Astrocyte of the spinal cord (primary cell): ENCODE measurements around the gene NFAM1.

Experiments
- DNase-seq: peaks from one replicate; pipeline ENCODE4 v3.0.0; 2011; ENCODE audit warnings: low read depth, low spot score
- H3K4me3 ChIP-seq: 2 replicates; pipeline ENCODE4 v1.5.1; 2011; ENCODE audit warnings: low read depth, mild to moderate bottlenecking, low read length, moderate library complexity
- CTCF ChIP-seq: IDR thresholded peaks from 2 replicates; pipeline ENCODE4 v1.5.1; 2012; ENCODE audit warnings: low read depth, mild to moderate bottlenecking, low read length, inconsistent platforms
- in situ Hi-C: cut with HindIII; loops from 2 replicates; pipeline ENCODE4 v1.10.0; 2017; ENCODE audit warnings: low sequenced_read_pairs

The NFAM1 gene

DNA sequence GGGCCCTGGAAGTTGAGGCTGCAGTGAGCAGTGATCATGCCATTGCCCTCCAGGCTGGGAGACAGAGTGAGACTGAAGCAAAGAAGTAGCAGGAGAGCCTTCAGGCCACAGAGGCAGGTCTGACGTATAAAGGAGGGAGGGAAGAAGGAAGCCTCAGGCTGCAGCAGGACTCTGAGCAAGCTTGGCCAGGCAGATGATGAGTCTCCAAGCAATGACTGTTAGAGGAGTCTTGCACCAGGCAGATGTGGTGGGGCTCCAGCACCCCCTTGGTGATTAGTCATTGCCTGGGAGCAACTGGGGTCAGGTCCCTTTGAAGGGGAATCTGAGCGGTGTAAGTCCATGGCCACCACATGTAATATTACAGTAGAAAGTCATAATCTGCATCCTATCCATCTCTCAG, 36.6 kb upstream of the NFAM1 start:
- in situ Hi-C loops, result no loop called here
- H3K4me3 ChIP-seq, result no peak overlapping the region
- DNase-seq, result no peak
- TF ChIP-seq CTCF, result no peak

- DNase-seq, result no peak
- in situ Hi-C loops, result no loop called here
- TF ChIP-seq CTCF, result no peak
- H3K4me3 ChIP-seq, result no peak overlapping the region
These were observed 29.8 kb upstream of the NFAM1 start for GRCh38 chr22:42462016-42462415.

GRCh38 chr22:42461511-42461910, 29.3 kb upstream of the NFAM1 start:
- DNase-seq, result no peak
- no peak for TF ChIP-seq CTCF
- no peak overlapping the region for H3K4me3 ChIP-seq
- in situ Hi-C loops, result no loop called here

GRCh38 chr22:42459287-42460063, 27.3 kb upstream of the NFAM1 start:
- in situ Hi-C loops, result no loop called here
- TF ChIP-seq CTCF, result no peak

GRCh38 chr22:42452916-42453315, 20.7 kb upstream of the NFAM1 start:
- in situ Hi-C loops, result no loop called here
- no peak overlapping the region for H3K4me3 ChIP-seq
- no peak for TF ChIP-seq CTCF
- no peak for DNase-seq

More at GRCh38 chr22:42459287-42460063, 27.3 kb upstream of the NFAM1 start:
- H3K4me3 ChIP-seq, result no peak overlapping the region
- no peak for DNase-seq

DNA sequence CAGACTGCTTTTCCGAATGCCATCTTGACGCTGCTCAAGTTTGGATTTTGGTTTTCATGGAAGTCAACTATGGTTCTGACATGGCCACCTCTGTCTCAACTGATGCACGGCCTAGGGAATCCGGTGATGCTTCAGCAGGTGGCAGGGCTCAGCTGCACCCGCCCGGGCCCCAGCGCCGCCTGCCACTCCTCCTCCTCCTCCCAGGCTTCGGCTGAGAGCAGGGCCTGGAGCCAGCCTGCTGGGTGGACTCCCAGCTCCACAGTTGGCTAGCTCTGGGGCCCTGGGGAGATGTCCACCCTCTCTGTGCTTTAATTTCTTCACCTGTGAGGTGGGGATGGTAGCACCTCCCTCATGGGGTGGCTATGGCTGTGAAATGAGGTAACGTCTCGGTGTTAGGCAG, 20.3 kb upstream of the NFAM1 start:
- no peak for TF ChIP-seq CTCF
- no peak for DNase-seq
- in situ Hi-C loops, result no loop called here
- H3K4me3 ChIP-seq, result no peak overlapping the region
